Breast epithelium (tissue), 3 donors: Measurements from ENCODE around the gene HEBP1.

ENCODE experiments used
- POLR2AphosphoS5 ChIP-seq, 3 donors: sonication (generic); formaldehyde crosslinking; IDR thresholded peaks; one replicate each; pipeline ENCODE4 v1.6.1; 2017; ENCODE audit warnings: antibody characterized with exemption in 3 of 3
- TF ChIP-seq, protein P1 (sequence below), 3 donors: fragments of 450-650 bp; IDR thresholded peaks; one replicate each; pipeline ENCODE4 v1.5.1; 2016 to 2017; ENCODE audit warnings: antibody characterized with exemption in 3 of 3, mild to moderate bottlenecking in 3 of 3, moderate library complexity in 3 of 3

DNA sequence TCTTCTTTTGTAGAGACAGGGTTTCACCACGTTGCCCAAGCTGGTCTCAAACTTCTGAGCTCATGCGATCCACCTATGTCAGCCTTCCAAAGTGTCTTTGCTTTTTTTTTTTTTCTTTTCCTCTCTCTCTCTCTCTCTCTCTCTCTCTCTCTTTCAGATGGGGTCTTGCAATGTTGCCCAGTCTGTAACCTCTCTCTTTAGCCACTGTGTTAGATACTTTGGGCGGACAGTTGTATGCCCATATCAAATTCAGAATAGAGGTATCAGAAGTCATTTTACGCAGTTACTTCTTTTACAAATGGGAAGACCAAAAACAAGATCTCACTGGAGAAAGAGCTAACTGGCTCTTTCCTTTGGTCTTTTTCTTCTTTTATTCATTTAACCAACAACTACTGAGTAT is 6.7 kb downstream of the HEBP1 start:
- TF ChIP-seq, protein P1, sequence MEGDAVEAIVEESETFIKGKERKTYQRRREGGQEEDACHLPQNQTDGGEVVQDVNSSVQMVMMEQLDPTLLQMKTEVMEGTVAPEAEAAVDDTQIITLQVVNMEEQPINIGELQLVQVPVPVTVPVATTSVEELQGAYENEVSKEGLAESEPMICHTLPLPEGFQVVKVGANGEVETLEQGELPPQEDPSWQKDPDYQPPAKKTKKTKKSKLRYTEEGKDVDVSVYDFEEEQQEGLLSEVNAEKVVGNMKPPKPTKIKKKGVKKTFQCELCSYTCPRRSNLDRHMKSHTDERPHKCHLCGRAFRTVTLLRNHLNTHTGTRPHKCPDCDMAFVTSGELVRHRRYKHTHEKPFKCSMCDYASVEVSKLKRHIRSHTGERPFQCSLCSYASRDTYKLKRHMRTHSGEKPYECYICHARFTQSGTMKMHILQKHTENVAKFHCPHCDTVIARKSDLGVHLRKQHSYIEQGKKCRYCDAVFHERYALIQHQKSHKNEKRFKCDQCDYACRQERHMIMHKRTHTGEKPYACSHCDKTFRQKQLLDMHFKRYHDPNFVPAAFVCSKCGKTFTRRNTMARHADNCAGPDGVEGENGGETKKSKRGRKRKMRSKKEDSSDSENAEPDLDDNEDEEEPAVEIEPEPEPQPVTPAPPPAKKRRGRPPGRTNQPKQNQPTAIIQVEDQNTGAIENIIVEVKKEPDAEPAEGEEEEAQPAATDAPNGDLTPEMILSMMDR (IDR thresholded peaks at IDR 0.05) = no peak
- TF ChIP-seq POLR2AphosphoS5 (IDR thresholded peaks at IDR 0.05) = no peak
